C4-2B (cell line): ENCODE measurements around the gene TNS1.

ENCODE experiments used
- ZFX ChIP-seq: fragments of 450-650 bp; IDR thresholded peaks from 2 replicates; pipeline ENCODE4 v1.6.1; 2017
- TF ChIP-seq, protein P1 (sequence below): fragments of 450-650 bp; conservative IDR thresholded peaks from 2 replicates; pipeline ENCODE4 v1.5.1; 2017; ENCODE audit warnings: mild to moderate bottlenecking

DNA sequence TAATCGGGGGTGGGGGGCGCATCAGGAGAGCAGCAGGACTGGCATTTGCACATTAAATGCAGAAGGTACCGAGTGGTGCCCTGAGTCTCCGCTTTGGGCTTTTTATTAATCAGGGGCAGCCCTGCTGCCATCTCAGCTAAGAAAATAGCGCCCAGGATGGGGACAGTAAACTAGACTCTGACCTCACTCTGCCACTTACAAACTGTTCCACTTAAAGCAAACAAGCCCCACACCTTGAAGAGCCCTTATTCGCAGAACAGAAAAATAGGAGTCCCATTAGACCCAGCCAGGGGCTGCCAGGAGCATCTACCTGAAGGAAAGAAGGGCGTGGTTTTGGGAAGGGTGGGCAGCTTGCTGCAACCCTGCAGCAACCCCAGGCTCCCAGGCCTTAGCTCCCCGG lies 165.3 kb downstream of the TNS1 start:
- TF ChIP-seq, protein P1, sequence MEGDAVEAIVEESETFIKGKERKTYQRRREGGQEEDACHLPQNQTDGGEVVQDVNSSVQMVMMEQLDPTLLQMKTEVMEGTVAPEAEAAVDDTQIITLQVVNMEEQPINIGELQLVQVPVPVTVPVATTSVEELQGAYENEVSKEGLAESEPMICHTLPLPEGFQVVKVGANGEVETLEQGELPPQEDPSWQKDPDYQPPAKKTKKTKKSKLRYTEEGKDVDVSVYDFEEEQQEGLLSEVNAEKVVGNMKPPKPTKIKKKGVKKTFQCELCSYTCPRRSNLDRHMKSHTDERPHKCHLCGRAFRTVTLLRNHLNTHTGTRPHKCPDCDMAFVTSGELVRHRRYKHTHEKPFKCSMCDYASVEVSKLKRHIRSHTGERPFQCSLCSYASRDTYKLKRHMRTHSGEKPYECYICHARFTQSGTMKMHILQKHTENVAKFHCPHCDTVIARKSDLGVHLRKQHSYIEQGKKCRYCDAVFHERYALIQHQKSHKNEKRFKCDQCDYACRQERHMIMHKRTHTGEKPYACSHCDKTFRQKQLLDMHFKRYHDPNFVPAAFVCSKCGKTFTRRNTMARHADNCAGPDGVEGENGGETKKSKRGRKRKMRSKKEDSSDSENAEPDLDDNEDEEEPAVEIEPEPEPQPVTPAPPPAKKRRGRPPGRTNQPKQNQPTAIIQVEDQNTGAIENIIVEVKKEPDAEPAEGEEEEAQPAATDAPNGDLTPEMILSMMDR, result no peak
- no peak for TF ChIP-seq ZFX
